GM11168 (cell line): ENCODE results near the gene EML2.

Experiments used
- in situ Hi-C: fragments of 300-500 bp; cut with MboI; formaldehyde crosslinking; loops from one replicate; pipeline ENCODE4 v1.12.0; 2022; ENCODE audit warnings: low sequenced_read_pairs; ENCODE audit not compliant: unreplicated experiment

Gene EML2

GRCh38 chr19:45560038-45560437, 79.2 kb downstream of the EML2 start:
- in situ Hi-C loops: no loop called here
